Pancreas (tissue), 10 donors: Measurements from ENCODE around the gene HPS5. TPM values are rescaled to one million over a fixed set of nuclear protein-coding genes. Genes with fewer than 3 reads are reported as not detected.
"Not testable (repeated sequence)": the region's sequence is repeated elsewhere in the genome, so short reads cannot be mapped to it uniquely, and the experiment has no call there.

Source experiments
- ATAC-seq, 4 donors: fragments of 200-7000 bp; cut with Tn5 transposase; one replicate each; pipeline versions ENCODE4 v1.8.0 to v1.9.1; 2020; ENCODE audit warnings: mild to moderate bottlenecking in 4 of 4, moderate library complexity in 4 of 4
- DNase-seq, 6 donors: peaks; one replicate each; pipeline ENCODE4 v3.0.0-alpha.2; 2020
- FAIRE-seq: peaks from 2 replicates; lab custom pipeline; 2012; peaks lifted over from hg19 to GRCh38; lab: Jason Lieb, UNC
- H3K27ac ChIP-seq, 4 donors: fragments of 200-600 bp; sonication (generic); 1 replicate in 3 of 4; 2 replicates in 1 of 4; pipeline versions ENCODE4 v1.5.0 to v1.8.0; 2020
- H3K27me3 ChIP-seq, 4 donors: fragments of 200-600 bp; one replicate each; pipeline ENCODE4 v1.8.0; 2021
- H3K36me3 ChIP-seq, 3 donors: fragments of 200-600 bp; sonication (generic) in 1 of 3; one replicate each; pipeline versions ENCODE4 v1.5.0 to v1.8.0; 2020 to 2021
- H3K4me1 ChIP-seq, 3 donors: fragments of 200-600 bp; one replicate each; pipeline ENCODE4 v1.8.0; 2021
- H3K4me3 ChIP-seq, 4 donors: fragments of 200-600 bp; sonication (generic) in 2 of 4; one replicate each; pipeline versions ENCODE4 v1.5.0 to v1.8.0; 2020 to 2021
- H3K9me3 ChIP-seq, 4 donors: fragments of 200-600 bp; one replicate each; pipeline ENCODE4 v1.8.0; 2021
- CTCF ChIP-seq, 4 donors: fragments of 200-600 bp; sonication (generic) in 3 of 4; IDR thresholded peaks; one replicate each; pipeline versions ENCODE4 v1.5.0 to v1.8.0; 2021; ENCODE audit warnings: antibody characterized with exemption in 4 of 4
- WGBS, 2 donors: extraction: QIAGEN DNeasy Blood & Tissue Kit; methylation state at CpG; one replicate each; pipeline ENCODE4 v1.1.7; 2013; 5-methylcytosine and 5-hydroxymethylcytosine counted together
- intact Hi-C, 3 donors: fragments of 100-400 bp; cut with DNase I; formaldehyde crosslinking; loops; one replicate each; pipeline versions ENCODE4 v1.11.1 to v1.14.2; 2022
- polyA plus RNA-seq, 2 donors: library from polyadenylated mRNA; stranded (reverse); fragments of 200-250 nt; gene quantifications; one replicate each; pipeline ENCODE4 v1.2.3, GENCODE V29; 2013
- total RNA-seq, 6 donors: library from RNA; stranded (reverse); fragmentation: NEBNext Ultra II Directional in 4 of 6; extraction: Animal tissue kit (Norgen Biotek cat#: 25700) in 4 of 6; gene quantifications; one replicate each; pipeline versions ENCODE4 v1.2.1 to v1.2.4, GENCODE V29; 2021 to 2023
- donor health status: healthy with polysubstance abuse.
- donor health status: DM: no; HTN: no; CAD: no; lungs with moderate emphysema.
- donor health status: DM: no; HTN: no; CAD: no.
- donor health status: control.
- donor health status: control.
- donor health status: Bipolar disorder and iron deficiency.
- donor health status: DM: yes; HTN: yes; CAD: no.
- donor health status: DM: no; HTN: no; CAD: no.
- donor health status: DM: no; HTN: no; CAD: no.
- donor health status: DM: yes; HTN: yes; CAD: no.

HPS5 gene
- total and polyA plus RNA-seq, 8 donors, result 3.4 to 9.7 (median 6.7) TPM

- TF ChIP-seq CTCF (IDR thresholded peaks at IDR 0.05), result no peak
- H3K9me3 ChIP-seq, result no peaks in the 10 kb centered on the region
- H3K4me1 ChIP-seq, result no peaks in the 10 kb centered on the region
- H3K27ac ChIP-seq, result no peak within 1 kb of the TSS
- no peak within 1 kb of the TSS for H3K4me3 ChIP-seq
- FAIRE-seq (no peak), ATAC-seq (no peak), DNase-seq (no peak)
- H3K36me3 ChIP-seq, result no peaks in the 10 kb centered on the region
- intact Hi-C loops, result no loop called here
- WGBS, 2 donors, result 52 to 68% methylated on average over 8 of the region's 8 CpGs
- H3K27me3 ChIP-seq, result no peaks in the 10 kb centered on the region
Observed at GRCh38 chr11:18265949-18266348, 56.0 kb downstream of the HPS5 start, which contains the start of gene SAA1. SAA1 (plus strand) TSS chr11:18266264; CDS start chr11:18266888, 624 bp downstream.

- FAIRE-seq (no peak), DNase-seq (no peak), ATAC-seq (no peak)
- Histone ChIP-seq H3K4me1 (no peaks in the 10 kb centered on the region), H3K27ac (no peak overlapping the region), H3K27me3 (no peaks in the 10 kb centered on the region), H3K36me3 (no peaks in the 10 kb centered on the region), H3K9me3 (no peaks in the 10 kb centered on the region), H3K4me3 (no peak overlapping the region)
- intact Hi-C loops, result no loop called here
- TF ChIP-seq CTCF (IDR thresholded peaks at IDR 0.05), result no peak
- 54 to 72% methylated on average over 1 of the region's 1 CpG for WGBS, 2 donors
Observed at GRCh38 chr11:18264677-18265555, 57.0 kb downstream of the HPS5 start.

- Histone ChIP-seq H3K27ac (no peak overlapping the region), H3K9me3 (no peaks in the 10 kb centered on the region), H3K4me3 (no peak overlapping the region), H3K27me3 (no peaks in the 10 kb centered on the region), H3K4me1 (no peaks in the 10 kb centered on the region), H3K36me3 (no peaks in the 10 kb centered on the region)
- ATAC-seq (no peak), FAIRE-seq (no peak), DNase-seq (no peak)
- no peak for TF ChIP-seq CTCF (IDR thresholded peaks at IDR 0.05)
- WGBS, 2 donors, result 59 to 63% methylated on average over 4 of the region's 4 CpGs
- intact Hi-C loops, result no loop called here
Observed at GRCh38 chr11:18264035-18264434, 57.9 kb downstream of the HPS5 start.

DNA sequence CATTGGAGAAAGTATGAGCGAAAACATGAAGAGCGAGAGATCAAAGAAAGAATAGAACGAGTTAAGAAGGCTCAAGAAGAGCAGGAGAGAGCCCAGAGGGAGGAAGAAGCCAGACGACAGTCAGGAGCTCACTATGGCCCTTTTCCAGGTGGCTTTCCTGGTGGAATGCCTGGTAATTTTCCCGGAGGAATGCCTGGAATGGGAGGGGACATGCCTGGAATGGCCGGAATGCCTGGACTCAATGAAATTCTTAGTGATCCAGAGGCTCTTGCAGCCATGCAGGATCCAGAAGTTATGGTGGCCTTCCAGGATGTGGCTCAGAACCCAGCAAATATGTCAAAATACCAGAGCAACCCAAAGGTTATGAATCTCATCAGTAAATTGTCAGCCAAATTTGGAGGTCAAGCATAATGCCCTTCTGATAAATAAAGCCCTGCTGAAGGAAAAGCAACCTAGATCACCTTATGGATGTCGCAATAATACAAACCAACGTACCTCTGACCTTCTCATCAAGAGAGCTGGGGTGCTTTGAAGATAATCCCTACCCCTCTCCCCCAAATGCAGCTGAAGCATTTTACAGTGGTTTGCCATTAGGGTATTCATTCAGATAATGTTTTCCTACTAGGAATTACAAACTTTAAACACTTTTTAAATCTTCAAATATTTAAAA lies 59.1 kb downstream of the HPS5 start:
- H3K27me3 ChIP-seq, H3K27ac ChIP-seq, H3K9me3 ChIP-seq, ATAC-seq, DNase-seq, H3K4me3 ChIP-seq, H3K36me3 ChIP-seq, FAIRE-seq, H3K4me1 ChIP-seq, intact Hi-C loops: not testable (repeated sequence)
- WGBS, 2 donors, result 58 to 64% methylated on average over 8 of the region's 8 CpGs

GRCh38 chr11:18261721-18262120 lies 60.2 kb downstream of the HPS5 start:
- WGBS, 2 donors, result 91 to 96% methylated on average over 14 of the region's 14 CpGs
- H3K4me1 ChIP-seq, result no peaks in the 10 kb centered on the region
- intact Hi-C loops, result no loop called here
- no peaks in the 10 kb centered on the region for H3K9me3 ChIP-seq
- no peak for FAIRE-seq
- H3K4me3 ChIP-seq, result no peak overlapping the region
- H3K27ac ChIP-seq, result no peak overlapping the region
- H3K27me3 ChIP-seq, result no peaks in the 10 kb centered on the region
- H3K36me3 ChIP-seq, result no peaks in the 10 kb centered on the region
- no peak for DNase-seq
- TF ChIP-seq CTCF (IDR thresholded peaks at IDR 0.05), result no peak
- ATAC-seq, result no peak
